ENCODE measurements around the gene CYSLTR2.

The CYSLTR2 gene, protein sequence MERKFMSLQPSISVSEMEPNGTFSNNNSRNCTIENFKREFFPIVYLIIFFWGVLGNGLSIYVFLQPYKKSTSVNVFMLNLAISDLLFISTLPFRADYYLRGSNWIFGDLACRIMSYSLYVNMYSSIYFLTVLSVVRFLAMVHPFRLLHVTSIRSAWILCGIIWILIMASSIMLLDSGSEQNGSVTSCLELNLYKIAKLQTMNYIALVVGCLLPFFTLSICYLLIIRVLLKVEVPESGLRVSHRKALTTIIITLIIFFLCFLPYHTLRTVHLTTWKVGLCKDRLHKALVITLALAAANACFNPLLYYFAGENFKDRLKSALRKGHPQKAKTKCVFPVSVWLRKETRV

DNA sequence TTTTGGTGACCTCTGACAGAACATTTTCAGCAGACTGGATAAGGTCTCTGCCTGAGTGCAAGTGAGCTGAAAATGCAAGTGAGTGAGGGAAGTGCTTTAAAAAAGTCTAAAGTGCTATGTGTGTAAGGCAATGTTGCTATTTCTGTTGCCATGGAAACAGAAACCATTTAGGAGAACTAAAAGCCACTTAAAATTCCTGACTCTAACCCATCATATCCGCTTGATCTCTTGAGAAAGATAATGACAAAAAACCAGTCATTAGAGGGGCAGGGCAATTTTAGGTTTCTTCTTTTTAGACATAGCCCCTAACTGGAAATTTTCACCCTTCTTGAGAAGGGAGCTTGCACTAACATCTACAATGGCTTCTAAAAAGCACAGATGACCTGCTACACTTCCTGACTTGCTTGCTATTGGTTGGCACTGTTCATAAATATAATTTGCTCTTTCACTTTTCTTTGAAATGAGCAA lies at the start of gene CYSLTR2:
TSS of gene CYSLTR2 (plus strand) at position 458 of the 468 bp plus-strand sequence. CDS start 52,889 bp downstream, outside the sequence.
- no peak for DNase-seq (ENCODE audit: low read depth)

DNA sequence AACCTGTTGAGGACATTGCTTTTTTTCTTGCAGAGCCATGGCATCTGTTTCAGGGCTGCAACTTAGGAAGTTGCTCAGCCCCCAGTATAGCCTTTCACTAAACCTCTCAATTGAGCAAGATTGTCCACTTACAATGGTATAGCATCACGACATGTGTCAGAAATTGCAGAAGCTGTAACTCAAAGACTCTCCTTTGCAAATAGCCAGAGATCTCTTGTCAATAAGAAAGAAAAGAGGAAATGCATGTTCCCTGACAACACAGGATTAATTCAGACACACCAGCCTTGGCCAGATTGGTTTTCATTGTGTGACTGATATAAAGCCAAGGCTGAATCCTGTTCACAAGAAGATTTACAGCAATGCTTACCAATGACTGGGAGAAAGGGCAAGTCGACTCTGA lies 38.7 kb upstream of the CYSLTR2 start:
- DNase-seq (ENCODE audit: low read depth), result no peak

DNA sequence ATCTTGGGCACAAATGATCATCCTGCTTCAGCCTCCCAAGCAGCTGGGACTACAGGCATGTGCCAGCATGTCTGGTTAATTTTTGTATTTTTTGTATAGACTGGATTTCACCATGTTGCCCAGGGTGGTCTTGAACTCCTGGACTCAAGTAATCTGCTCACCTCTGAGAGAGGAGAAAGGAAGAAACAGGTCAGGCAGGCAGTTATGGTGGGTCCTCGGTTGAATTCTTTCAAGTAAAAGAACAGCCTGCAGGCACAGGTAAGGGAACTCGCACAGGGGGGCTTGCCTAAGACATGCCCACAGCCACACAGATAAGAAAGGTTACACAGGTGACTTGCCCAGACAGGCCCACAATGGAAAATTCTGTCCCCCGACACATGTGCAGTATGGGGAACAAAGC lies 34.8 kb upstream of the CYSLTR2 start:
- DNase-seq (ENCODE audit: low read depth), result no peak

DNA sequence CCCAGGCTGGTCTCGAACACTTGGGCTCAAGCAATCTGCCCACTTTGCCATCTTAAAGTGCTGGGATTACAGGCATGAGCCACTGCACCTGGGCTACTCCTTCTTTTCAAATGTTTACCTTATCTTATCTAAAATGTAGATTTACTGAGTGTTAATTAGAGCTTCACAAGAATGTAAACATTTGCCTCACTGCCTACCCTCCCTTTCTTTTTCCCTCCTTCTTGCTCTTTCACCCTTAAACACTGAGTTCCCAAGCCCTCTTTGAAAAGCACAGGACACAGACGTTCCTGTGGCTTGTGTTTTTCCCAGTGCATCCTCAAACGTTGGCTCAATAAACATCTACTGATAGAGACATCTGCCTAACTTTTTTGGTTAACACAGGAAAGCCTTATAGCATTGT lies 32.7 kb upstream of the CYSLTR2 start:
- DNase-seq (ENCODE audit: low read depth), result no peak

DNA sequence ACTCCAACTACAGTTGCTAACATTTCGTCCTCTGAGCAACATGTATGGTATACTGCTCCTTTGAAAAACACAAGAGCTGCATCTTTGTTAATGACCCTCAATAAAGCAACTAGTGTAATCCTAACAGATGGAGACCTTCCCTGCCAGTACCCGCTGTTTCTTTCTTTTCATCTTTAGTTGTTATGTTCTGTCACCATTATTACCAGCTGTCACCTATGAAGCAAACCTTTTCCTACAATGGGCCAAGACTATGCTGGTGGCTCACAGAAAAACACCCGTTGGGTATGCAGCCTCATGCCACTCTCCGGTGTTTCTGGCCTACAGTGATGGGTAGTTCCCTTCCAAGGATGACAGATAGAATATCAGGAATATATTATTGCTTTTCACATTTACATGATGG lies 29.7 kb upstream of the CYSLTR2 start:
- DNase-seq (ENCODE audit: low read depth), result no peak

DNA sequence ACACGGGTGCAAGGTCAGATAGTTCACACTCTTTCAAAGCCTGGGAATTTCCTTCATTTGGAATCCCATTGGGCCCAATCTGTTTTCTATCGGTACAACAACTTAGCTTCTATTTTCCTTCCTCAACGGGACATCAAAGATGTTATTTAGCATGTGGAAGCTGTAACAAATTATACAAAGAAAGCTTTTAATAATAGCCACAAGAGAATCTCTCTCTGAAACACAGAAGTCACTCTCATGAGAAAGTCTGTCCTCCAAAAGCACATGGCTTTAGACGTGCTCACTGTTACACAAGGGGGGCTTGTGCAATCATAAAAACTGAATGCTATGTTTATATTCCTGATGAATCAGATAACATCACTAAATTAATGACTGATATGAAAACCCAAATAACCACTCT lies 28.9 kb upstream of the CYSLTR2 start:
- no peak for DNase-seq (ENCODE audit: low read depth)

DNA sequence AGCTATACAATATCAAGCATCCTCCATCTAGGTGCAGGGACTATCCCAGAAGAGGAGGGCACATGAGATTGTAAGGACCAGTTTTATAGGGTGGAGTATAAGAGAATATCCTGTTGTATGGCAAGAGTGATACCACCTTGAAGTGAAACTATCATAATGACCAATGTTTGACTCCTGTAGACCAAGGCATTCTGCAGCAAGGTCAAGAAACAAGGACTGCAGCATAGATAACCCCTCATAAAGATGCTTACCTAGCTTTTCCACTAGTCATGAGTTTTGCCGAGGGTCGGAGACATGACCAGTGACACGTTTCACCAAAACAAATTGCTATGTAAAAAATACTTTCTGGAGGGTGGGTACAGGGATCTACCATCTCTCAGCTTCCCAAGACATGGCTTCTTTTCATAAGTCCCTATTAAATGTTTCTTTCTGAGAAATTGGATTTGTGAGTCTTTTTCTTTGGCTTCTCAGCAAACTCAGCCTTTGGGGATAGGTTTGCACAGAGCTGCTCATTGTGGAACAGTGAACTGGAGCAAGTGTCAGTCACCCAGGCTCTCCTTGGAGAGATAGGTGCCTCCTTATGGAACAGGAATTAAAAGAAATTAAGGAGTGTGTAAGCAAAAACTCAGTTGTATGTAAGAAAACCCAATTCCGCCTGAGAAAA lies 28.2 kb upstream of the CYSLTR2 start:
- DNase-seq (ENCODE audit: low read depth), result no peak

DNA sequence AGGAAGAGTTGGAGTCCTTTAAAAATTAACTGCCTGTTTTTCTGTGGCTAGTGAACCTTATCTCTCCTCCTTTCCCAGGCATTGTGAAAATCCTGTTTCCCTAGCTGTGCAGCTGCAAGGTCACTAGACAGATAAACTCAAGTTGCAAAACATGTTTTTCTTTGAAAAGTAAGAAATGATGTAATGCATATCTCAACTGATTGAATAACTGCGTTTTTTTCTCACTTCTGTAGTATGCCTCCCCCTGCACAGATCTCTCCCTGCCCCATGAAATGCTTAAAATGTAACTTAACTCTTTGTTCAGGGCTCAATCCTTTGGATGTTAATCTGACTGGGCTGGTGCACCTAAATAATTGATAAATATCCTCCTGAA lies 27.7 kb upstream of the CYSLTR2 start:
- no peak for DNase-seq (ENCODE audit: low read depth)

DNA sequence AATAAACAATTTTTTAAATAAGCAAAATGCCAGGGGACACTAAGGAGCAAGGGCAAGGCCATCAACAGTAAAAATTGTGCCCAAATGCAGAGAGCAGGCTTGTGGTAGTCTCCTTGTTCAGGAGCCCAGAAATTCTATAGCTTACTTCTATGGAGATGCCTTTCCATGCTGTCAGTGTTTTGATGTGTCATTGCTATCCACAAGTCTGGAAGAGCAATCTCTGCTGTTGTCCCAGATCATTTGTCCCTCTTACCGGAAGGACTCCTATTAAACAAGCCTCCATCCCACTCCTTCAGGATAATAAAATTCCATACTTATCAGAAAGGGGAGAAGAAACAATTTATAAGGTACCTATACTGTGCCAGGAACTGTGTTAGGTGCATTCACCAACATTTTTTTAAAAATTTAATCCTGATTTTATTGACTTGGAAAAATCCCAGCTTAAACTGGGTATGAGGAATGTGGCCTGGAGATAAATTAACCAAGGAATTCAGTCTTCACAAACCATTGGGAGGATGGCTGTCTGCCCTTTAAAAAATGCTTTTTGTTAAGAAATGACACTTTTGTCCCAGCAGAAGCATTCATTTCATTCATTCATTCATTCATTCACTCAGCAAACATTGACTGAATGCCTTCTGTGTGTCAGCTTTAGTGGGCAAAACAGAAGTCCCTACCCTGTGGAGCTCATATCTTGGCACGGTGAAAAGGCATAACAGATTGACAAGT lies 26.8 kb upstream of the CYSLTR2 start:
- DNase-seq (ENCODE audit: low read depth), result no peak

DNA sequence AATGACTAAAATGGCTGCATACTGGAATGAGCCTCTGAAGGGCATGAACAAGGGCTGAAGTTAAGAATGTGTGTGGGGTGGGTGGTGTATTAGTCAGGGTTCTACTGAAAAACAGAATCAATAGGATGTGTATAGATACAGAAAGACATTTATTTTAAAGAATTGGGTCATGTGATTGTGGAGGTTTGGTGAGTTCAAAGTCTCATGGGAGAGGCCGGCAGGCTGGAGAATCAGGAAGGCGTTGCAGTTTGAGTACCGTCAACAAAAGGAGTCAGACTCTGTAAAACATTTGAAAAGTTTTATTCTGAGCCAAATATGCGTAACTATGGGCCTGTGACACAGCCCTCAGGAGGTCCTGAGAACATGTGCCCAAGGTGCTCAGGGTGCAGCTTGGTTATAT lies 24.5 kb upstream of the CYSLTR2 start:
- no peak for DNase-seq (ENCODE audit: low read depth)

DNA sequence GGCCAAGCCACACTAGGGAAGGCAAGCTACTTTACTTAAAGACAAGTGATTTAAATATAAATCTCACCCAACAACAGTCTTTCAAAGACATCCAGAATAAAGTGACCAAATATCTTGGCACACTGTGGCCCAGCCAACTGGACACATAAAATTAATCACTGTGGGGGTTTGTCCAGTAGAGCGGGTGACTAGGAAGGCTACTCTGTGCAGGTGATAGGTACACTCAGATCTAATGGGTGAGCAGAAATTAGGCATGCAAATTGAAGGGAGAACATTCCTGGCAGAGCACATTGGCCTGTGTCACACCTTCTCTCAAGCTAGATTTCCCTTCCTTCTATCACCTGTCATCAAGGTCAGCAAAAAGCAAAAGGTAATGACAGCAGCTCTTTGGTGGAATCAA lies 23.4 kb upstream of the CYSLTR2 start:
- DNase-seq (ENCODE audit: low read depth), result no peak

DNA sequence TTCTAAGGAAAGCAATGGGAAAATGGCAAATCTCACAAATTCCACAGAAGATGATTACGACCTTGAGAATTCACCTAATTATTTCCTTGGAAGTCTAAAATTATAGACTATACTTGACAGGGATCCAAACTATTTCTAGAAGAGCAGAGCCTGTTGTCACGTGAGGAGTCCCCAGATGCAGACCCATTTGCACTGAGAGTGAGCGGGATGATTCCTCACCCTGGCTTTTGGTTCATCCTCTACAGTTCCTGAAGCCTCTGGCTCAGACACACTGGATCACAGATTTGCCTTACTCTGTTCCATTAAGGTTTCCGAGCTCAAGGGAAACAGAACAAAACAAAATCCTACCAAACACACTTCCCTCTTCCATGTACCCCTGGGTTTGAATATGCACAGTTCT lies 23.0 kb upstream of the CYSLTR2 start:
- no peak for DNase-seq (ENCODE audit: low read depth)

DNA sequence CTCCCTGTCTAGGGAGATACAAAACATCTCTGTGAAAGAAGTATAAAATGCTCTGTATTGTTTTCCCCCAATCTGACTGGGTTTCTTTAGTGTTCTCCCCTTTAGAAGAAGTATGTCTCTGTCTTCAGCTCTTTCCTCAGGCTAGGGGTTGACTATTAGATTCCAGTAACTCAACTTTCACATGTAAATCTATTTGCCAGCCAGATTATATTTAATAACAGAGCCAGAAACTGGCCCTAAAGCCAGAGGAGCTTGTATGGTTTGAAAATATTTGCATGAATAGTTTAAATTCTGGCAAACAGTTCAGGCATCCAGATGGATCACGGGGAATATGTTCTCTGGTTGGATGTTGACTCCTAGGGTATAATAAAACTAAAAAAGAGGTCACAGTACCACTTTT lies 22.3 kb upstream of the CYSLTR2 start:
- DNase-seq (ENCODE audit: low read depth), result no peak

DNA sequence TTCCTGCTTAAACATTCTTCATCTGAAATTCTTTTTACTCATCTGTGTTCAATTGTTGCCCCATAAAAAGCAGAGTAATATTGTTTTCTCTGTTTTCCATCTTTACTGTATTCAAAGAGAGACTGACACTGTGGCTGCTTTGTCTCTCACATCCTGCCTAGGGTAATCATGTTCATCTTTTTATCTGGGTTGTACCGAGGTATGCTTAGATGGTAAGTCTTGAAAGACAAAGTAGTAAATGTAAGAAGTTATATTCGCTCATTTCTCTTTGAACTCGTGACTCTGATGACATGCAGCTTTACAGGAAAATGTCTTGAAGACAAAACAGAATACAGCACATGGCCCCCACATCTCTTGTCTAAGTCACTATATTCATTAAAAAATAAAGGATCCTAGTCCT lies 20.0 kb upstream of the CYSLTR2 start:
- no peak for DNase-seq (ENCODE audit: low read depth)

DNA sequence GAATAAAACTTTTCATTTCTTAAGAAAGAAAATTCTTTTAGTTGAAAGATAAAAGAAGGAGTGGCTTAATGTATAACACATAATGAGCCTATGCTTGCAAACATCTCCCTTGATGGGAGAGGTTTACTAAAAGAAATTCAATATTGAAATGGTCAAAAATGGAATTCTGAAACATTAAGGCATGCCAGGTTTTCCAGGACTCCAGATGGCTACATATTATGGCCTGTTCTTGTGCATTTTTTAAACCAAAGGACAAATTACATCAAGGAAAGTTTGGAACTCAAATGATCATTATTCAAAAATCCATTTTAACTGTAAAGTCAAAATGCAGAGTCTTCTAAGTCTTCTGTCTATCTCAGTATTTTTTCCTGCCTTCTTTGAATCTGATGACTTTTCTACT lies 19.1 kb upstream of the CYSLTR2 start:
- no peak for DNase-seq (ENCODE audit: low read depth)

DNA sequence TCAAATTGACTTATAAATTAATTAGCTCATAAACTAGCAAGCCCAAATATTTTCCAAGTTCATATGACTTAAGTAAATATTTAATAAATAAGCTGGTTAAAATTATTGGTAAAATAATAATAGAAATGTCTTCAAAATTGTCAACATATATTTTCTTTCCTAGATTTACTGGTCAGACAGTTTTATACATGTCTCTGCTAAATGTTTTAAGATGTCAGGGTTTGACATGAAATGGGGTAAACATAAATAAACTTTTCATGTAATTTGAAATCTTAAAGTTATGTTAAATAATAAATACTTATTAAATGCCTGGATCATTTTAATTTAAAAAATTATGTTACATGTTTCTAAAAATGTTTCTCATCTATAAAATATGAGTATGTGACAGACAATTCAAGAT lies 18.3 kb upstream of the CYSLTR2 start:
- DNase-seq (ENCODE audit: low read depth), result no peak

DNA sequence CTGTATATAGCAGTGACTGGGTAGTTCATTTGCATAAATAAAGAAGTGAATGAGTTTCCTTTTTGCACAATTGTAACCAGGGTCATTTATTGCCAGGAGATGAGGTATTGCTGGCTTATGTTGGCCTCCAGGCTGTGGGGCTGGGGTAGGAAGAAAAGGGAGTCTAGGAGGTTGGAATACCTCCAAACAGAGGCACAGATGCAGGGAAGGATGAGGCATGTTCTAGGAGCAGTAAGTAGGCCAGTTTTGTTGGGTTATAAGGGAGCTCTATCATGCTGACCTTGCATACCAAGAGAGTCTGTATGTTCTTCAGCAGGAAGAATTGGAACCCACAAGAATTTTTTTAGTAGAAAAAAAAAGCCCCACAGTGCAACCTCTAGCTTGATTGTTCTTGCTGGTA lies 17.2 kb upstream of the CYSLTR2 start:
- no peak for DNase-seq (ENCODE audit: low read depth)

DNA sequence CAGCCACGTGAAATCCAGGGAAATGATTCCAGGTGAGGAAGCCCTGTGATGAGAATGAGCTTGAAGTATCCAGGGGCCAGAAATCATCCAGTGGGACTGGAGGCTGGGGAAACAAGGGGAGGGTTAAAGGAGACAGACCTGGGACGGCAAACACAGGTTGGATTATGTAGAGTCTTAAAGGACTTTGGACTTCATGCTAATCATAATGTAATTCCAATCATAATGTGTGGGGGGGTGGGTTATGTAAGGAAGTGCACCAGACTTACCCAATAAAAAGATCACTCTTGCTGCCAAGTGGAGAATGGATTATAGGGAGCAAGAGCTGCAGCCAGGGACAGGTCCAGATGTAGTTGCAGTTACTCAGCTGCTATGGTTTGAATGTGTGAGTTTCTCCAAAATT lies 16.1 kb upstream of the CYSLTR2 start:
- no peak for DNase-seq (ENCODE audit: low read depth)

DNA sequence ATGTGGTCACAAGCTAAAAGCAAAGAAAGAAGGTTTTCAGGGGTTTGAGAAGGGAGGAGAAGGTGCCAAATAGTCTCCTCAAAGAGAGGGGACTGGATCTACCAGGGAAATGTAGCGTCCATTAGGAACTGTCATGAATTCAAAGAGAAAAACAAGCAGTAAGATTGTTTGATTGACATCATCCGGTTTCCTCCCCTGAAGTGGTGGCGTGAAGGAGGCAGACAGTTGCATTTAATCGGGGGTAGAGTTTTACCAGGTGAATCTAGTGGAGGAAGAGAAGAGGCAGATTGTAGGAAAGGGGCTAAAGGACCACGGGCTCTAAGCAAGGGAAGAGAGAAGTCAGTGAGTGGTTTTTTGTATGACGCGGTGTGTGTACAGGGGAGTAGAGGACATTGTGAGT lies 13.0 kb upstream of the CYSLTR2 start:
- DNase-seq (ENCODE audit: low read depth), result no peak

DNA sequence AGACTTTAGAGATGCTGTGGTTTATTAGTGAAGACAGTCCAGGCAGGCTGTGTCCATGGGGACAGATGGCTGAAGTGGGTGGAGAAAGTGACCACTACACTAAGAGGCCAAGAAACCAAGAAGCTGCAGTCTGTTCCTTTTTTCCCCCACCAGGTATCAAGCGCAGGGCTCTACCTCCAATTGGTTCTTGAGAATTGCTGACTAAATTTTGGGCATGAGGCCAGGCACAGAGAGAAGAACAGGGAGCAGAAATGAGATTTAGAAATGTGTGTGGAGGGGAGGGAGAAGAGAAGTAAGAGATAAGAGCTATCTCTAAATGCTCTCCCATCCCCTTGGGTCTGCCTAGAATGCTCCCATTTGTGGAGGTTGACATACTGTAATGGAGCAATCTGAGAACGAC lies 12.3 kb upstream of the CYSLTR2 start:
- no peak for DNase-seq (ENCODE audit: low read depth)

DNA sequence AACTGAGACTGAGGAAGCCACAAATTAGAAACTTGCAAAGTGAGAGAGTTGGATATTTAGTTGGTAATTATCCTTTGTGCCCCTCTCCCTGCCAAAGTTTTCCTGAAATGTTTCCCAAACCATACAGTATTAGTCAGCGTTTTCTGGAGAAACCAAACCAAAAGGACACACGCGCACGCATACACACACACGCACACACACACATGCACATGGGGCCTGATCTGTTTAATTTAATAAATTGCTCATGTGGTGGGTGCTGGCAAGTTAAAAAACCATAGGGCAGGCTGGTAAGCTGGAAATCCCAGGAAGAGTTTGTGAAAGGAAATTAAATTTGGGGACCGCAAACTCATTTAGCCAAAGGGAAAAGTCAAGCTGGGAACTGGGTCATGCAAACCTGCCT lies 11.7 kb upstream of the CYSLTR2 start:
- DNase-seq (ENCODE audit: low read depth), result no peak

DNA sequence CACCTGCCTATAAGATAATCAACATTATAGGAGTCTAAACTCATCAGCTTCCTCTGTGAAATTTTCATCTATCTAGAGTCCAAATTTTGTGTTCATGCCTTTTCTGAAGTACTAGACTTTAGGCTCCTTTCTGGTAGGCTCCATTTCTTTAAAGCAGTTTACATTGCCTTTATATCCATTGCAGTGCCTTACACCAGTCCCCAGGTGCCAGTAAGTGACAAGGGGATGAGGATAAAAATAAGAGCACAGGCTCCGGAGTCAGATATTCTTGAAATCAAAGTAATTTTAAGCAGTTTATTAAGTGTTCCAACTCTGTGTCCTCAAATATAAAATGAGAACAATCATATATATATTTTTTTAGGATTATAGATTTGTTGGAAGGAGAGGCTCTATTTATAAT lies 10.6 kb upstream of the CYSLTR2 start:
- DNase-seq (ENCODE audit: low read depth), result no peak

DNA sequence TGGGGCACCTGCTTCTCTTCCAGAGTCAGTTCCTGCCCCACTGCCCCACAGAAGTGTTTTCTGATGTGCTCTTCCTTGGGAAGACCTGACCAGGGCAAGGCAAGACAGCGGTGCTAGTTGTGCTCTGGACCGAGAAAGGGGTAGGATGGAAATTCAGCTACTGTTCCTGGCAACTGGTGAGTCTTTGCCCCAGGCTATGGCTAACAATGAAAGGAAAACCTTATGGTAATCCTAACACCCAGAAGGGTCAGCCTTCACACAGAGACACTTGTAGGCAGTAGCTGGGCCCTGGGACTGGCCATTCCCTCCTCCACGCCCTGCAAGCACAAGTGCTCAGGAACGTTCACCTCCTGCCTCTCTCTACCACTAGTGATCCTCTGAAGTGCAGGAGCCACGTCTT lies 9.6 kb upstream of the CYSLTR2 start:
- no peak for DNase-seq (ENCODE audit: low read depth)
